ENCODE results near the gene TEKT1. TPM values are rescaled to one million over a fixed set of nuclear protein-coding genes. Genes with fewer than 3 reads are reported as not detected.

TEKT1 gene
- total RNA-seq, 1 experiment from 2014 or later = 0.61 TPM

DNA sequence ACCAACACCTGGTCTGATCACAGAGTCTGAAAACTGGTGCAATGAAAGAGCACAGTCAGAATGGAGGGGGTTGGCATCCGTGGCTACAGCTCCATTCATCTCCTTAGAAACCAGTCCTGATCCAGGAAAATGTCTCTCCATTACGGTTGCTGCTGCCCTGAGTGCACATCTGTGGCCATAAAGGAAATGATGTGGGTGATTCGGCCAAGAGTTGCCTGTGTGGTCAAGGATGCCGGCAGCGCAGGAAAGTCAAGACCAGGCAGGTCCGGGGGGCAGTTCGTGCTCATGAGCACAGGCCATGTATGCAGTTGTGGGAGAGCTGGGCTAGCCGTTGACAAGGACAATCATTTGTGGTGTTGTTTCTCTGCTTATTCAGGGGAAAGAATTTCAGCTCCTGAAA lies 69.8 kb downstream of the TEKT1 start:
- Histone ChIP-seq H3F3A (ENCODE audit: insufficient read depth, low read depth) (no peaks in the 10 kb centered on the region), H3K9me3 (ENCODE audit: insufficient read depth, low read depth) (no peaks in the 10 kb centered on the region), H2AFZ (no peak overlapping the region), H3K36me3 (ENCODE audit: low read depth) (no peaks in the 10 kb centered on the region), H3K27ac (no peak overlapping the region), H3K27me3 (ENCODE audit: insufficient read depth, low read depth) (no peaks in the 10 kb centered on the region), H3K79me2 (ENCODE audit: low read depth) (no peaks in the 10 kb centered on the region), H3K4me3 (no peak overlapping the region), H3K9me2 (ENCODE audit: insufficient read depth) (no peaks in the 10 kb centered on the region), H3K4me1 (replicated peaks; ENCODE audit: insufficient read depth) (no peaks in the 10 kb centered on the region), H4K20me1 (ENCODE audit: insufficient read depth) (no peaks in the 10 kb centered on the region), H3K4me2 (no peak overlapping the region)
- BruUV-seq (replicated peaks) = no TSS peak
- intact Hi-C loops (cut with micrococcal nuclease; ENCODE audit: unreplicated experiment) = no loop called here
- TF ChIP-seq CTCF (conservative IDR thresholded peaks at IDR 0.05) (no peak), EZH2 (IDR thresholded peaks at IDR 0.05; ENCODE audit: low read depth) (no peak)
- ChIA-PET POLR2A (ENCODE audit: unreplicated experiment) (no interaction called here), CTCF (no interaction called here)
- DNase-seq = no peak

- Histone ChIP-seq H3K4me2 (no peak overlapping the region), H3K9me3 (ENCODE audit: insufficient read depth, low read depth) (no peaks in the 10 kb centered on the region), H3K27ac (no peak overlapping the region), H3K79me2 (ENCODE audit: low read depth) (no peaks in the 10 kb centered on the region), H3K4me1 (replicated peaks; ENCODE audit: insufficient read depth) (peaks cover 9% of the 10 kb centered on the region), H3K9me2 (ENCODE audit: insufficient read depth) (no peaks in the 10 kb centered on the region), H3K4me3 (no peak overlapping the region), H3K36me3 (ENCODE audit: low read depth) (no peaks in the 10 kb centered on the region), H2AFZ (no peak overlapping the region), H3F3A (ENCODE audit: insufficient read depth, low read depth) (peaks cover 11% of the 10 kb centered on the region), H3K27me3 (ENCODE audit: insufficient read depth, low read depth) (no peaks in the 10 kb centered on the region), H4K20me1 (ENCODE audit: insufficient read depth) (no peaks in the 10 kb centered on the region)
- CTCF ChIA-PET = no interaction called here
- intact Hi-C loops (cut with micrococcal nuclease; ENCODE audit: unreplicated experiment) = no loop called here
- POLR2A ChIA-PET (ENCODE audit: unreplicated experiment) = no interaction called here
- TF ChIP-seq EZH2 (IDR thresholded peaks at IDR 0.05; ENCODE audit: low read depth) (no peak), CTCF (conservative IDR thresholded peaks at IDR 0.05) (no peak)
- BruUV-seq (replicated peaks) = no TSS peak
- DNase-seq = peak in 1 of 2 experiments; percentile 15
Observed at GRCh38 chr17:6757747-6758146, 73.8 kb downstream of the TEKT1 start.

DNA sequence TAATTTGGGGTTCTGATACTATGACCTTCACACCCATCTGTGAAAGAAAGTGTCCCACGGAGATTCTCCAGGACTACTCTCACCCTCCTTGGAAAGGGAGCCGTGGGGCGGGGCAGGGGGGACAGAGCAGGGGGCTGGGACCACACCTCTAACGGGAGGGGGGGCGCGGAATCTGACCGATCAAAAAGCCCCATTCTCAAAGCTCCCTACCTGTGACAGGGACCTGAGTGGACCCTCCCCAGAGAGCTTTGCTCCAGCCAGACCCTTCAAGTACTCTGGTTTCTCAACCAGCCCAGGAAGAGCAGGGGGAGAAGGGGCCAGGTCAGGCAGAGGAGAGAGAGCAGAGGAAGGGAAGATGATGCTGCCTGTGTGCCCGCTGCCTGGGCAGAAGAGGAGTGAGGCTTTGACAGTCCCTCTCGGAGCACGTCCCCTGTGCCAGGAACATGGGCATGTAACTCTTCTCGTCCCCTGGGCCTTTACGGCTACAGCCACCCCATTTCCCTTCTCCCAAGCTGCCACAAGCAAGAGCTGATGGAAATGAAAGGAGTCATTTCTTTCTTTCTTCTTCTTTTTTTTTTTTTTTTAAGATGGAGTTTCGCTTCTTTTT lies 75.0 kb downstream of the TEKT1 start:
- Histone ChIP-seq H3K27ac (no peak overlapping the region), H3K79me2 (ENCODE audit: low read depth) (no peaks in the 10 kb centered on the region), H4K20me1 (ENCODE audit: insufficient read depth) (no peaks in the 10 kb centered on the region), H3K9me3 (ENCODE audit: insufficient read depth, low read depth) (no peaks in the 10 kb centered on the region), H3K4me3 (no peak overlapping the region), H3F3A (ENCODE audit: insufficient read depth, low read depth) (peaks cover 20% of the 10 kb centered on the region), H3K27me3 (ENCODE audit: insufficient read depth, low read depth) (no peaks in the 10 kb centered on the region), H3K9me2 (ENCODE audit: insufficient read depth) (no peaks in the 10 kb centered on the region), H3K36me3 (ENCODE audit: low read depth) (no peaks in the 10 kb centered on the region), H3K4me1 (replicated peaks; ENCODE audit: insufficient read depth) (peaks cover 21% of the 10 kb centered on the region), H3K4me2 (no peak overlapping the region), H2AFZ (peak overlapping the region; percentile 52; the same call in 1 of the 2 replicates)
- no TSS peak for BruUV-seq (replicated peaks)
- POLR2A ChIA-PET (ENCODE audit: unreplicated experiment) = interaction anchor here (0.6 kb wide), 1 partner anchor 54 kb away, joined by 4 read pairs; no protein-coding TSS in a partner anchor
- intact Hi-C loops (cut with micrococcal nuclease; ENCODE audit: unreplicated experiment) = no loop called here
- CTCF ChIA-PET = no interaction called here
- DNase-seq = no peak
- no peak for TF ChIP-seq EZH2 (IDR thresholded peaks at IDR 0.05; ENCODE audit: low read depth)
- TF ChIP-seq CTCF (conservative IDR thresholded peaks at IDR 0.05) = no peak
